Fibroblast of skin of back (primary cell): ENCODE measurements around the gene ALK.

ENCODE experiments used
- DNase-seq: peaks from one replicate; pipeline ENCODE4 v3.0.0-alpha.2; 2013

ALK gene

GRCh38 chr2:29643196-29643595 lies 278.2 kb downstream of the ALK start:
- DNase-seq = peak; percentile 58

- DNase-seq = peak; percentile 8
Observed at GRCh38 chr2:29640360-29640759, 281.0 kb downstream of the ALK start.

- DNase-seq = no peak
Observed at GRCh38 chr2:29638641-29639040, 282.7 kb downstream of the ALK start.

GRCh38 chr2:29634916-29635315 lies 286.5 kb downstream of the ALK start:
- DNase-seq = no peak

GRCh38 chr2:29632018-29632417 lies 289.4 kb downstream of the ALK start:
- peak; percentile 83 for DNase-seq

- DNase-seq = no peak
Observed at GRCh38 chr2:29629495-29629894, 291.9 kb downstream of the ALK start.

GRCh38 chr2:29628862-29629261 lies 292.5 kb downstream of the ALK start:
- DNase-seq = no peak

GRCh38 chr2:29628108-29628745 lies 293.2 kb downstream of the ALK start:
- peak; percentile 54 for DNase-seq

- DNase-seq = peak; percentile 90
Observed at GRCh38 chr2:29627279-29627711, 294.1 kb downstream of the ALK start.

GRCh38 chr2:29620890-29621289 lies 300.5 kb downstream of the ALK start:
- no peak for DNase-seq

GRCh38 chr2:29619689-29620088 lies 301.7 kb downstream of the ALK start:
- no peak for DNase-seq

- DNase-seq = no peak
Observed at GRCh38 chr2:29618024-29618423, 303.4 kb downstream of the ALK start.

- DNase-seq = no peak
Observed at GRCh38 chr2:29617351-29617750, 304.0 kb downstream of the ALK start.

- DNase-seq = no peak
Observed at GRCh38 chr2:29616569-29616968, 304.8 kb downstream of the ALK start.

- no peak for DNase-seq
Observed at GRCh38 chr2:29615841-29616240, 305.5 kb downstream of the ALK start.

- no peak for DNase-seq
Observed at GRCh38 chr2:29615183-29615582, 306.2 kb downstream of the ALK start.

- no peak for DNase-seq
Observed at GRCh38 chr2:29614295-29614830, 307.0 kb downstream of the ALK start.

- DNase-seq = no peak
Observed at GRCh38 chr2:29613792-29614266, 307.6 kb downstream of the ALK start.

GRCh38 chr2:29613067-29613466 lies 308.3 kb downstream of the ALK start:
- DNase-seq = no peak

- no peak for DNase-seq
Observed at GRCh38 chr2:29612568-29612967, 308.8 kb downstream of the ALK start.

GRCh38 chr2:29611850-29612249 lies 309.5 kb downstream of the ALK start:
- DNase-seq = no peak

- DNase-seq = no peak
Observed at GRCh38 chr2:29611261-29611660, 310.1 kb downstream of the ALK start.

- DNase-seq = no peak
Observed at GRCh38 chr2:29610569-29610968, 310.8 kb downstream of the ALK start.

GRCh38 chr2:29607038-29607420 lies 314.4 kb downstream of the ALK start:
- DNase-seq = no peak
